HCT116 (cell line): Measurements from ENCODE around the gene PRSS36. TPM values are rescaled to one million over a fixed set of nuclear protein-coding genes. Genes with fewer than 3 reads are reported as not detected.

ENCODE experiments used
- ATAC-seq: fragments of 200-7000 bp; cut with Tn5 transposase; 2 replicates; pipeline ENCODE4 v1.9.1; 2020; ENCODE audit warnings: mild to moderate bottlenecking, moderate library complexity
- BruUV-seq: library from RNA; stranded (reverse); fragments of 400-500 nt; replicated peaks from 2 replicates; lab custom pipeline; 2021; lab: Mats Ljungman, UMichigan
- CTCF ChIA-PET: fragments of 300-600 bp; sonication (Branson Sonifier 250); formaldehyde crosslinking; loops from one replicate; lab custom pipeline; 2021; ENCODE audit warnings: antibody characterized with exemption; lab: Charles Lee
- POLR2A ChIA-PET: fragments of 300-600, 350-600 bp; sonication (Branson Sonifier 250); formaldehyde crosslinking; loops from one replicate; lab custom pipeline; 2021; ENCODE audit warnings: antibody characterized with exemption; lab: Charles Lee
- RAD21 ChIA-PET, 2 experiments: fragments of 300-600 bp; sonication (Branson Sonifier 250); formaldehyde crosslinking; loops; one replicate each; lab custom pipeline; 2023; ENCODE audit warnings: low total read pairs in 2 of 2; ENCODE audit not compliant: uncharacterized antibody in 2 of 2, unreplicated experiment in 2 of 2, low non-redundant PET in 1 of 2; lab: Charles Lee
- DNase-seq: peaks from one replicate; pipeline ENCODE4 v3.0.0-alpha.2; 2010; ENCODE audit warnings: low read depth, low spot score
- H2AFZ ChIP-seq: fragments of 200-600 bp; shearing (Covaris generic), sonication (generic); 2 replicates; pipeline ENCODE4 v1.6.1; 2017; ENCODE audit warnings: low read depth, mixed run types, mixed read lengths, antibody characterized with exemption, low read length; ENCODE audit not compliant: poor library complexity, severe bottlenecking
- H3K27ac ChIP-seq: 2 replicates; pipeline ENCODE4 v1.5.1; 2012; ENCODE audit warnings: low read depth, low read length
- H3K27me3 ChIP-seq: fragments of 200-600 bp; sonication (generic); 2 replicates; pipeline ENCODE4 v1.6.1; 2016; ENCODE audit warnings: mixed run types, low read length, mixed read lengths; ENCODE audit not compliant: insufficient read depth
- H3K36me3 ChIP-seq, 2 experiments: fragments of 200-500 bp in 1 of 2; fragments of 200-600 bp in 1 of 2; sonication (Bioruptor generic) in 1 of 2; sonication (generic) in 1 of 2; 2 replicates each; pipeline versions ENCODE4 v1.5.1 to v1.6.1; 2014 to 2016; ENCODE audit warnings: low read length in 2 of 2, inconsistent platforms in 1 of 2, mixed read lengths in 1 of 2, mixed run types in 1 of 2; ENCODE audit not compliant: insufficient read depth in 2 of 2, control insufficient read depth in 1 of 2
- H3K4me1 ChIP-seq, 2 experiments: fragments of 200-600 bp in 1 of 2; sonication (generic) in 1 of 2; 2 replicates each; pipeline versions ENCODE4 v1.5.1 to v1.6.1; 2012 to 2017; ENCODE audit warnings: low read length in 2 of 2, inconsistent platforms in 1 of 2, mild to moderate bottlenecking in 1 of 2, mixed read lengths in 1 of 2, mixed run types in 1 of 2, moderate library complexity in 1 of 2; ENCODE audit not compliant: insufficient read depth in 2 of 2, control insufficient read depth in 1 of 2
- H3K4me2 ChIP-seq: fragments of 200-600 bp; sonication (generic); 2 replicates; pipeline ENCODE4 v1.6.1; 2017; ENCODE audit warnings: mixed run types, low read length, mixed read lengths
- H3K4me3 ChIP-seq, 2 experiments: fragments of 200-600 bp in 1 of 2; sonication (generic) in 1 of 2; replicated peaks in 1 of 2; 2 replicates each; pipeline ENCODE4 v1.5.1; 2011 to 2016; ENCODE audit warnings: low read length in 2 of 2, control low read depth in 1 of 2, low read depth in 1 of 2, mild to moderate bottlenecking in 1 of 2, mixed read lengths in 1 of 2, mixed run types in 1 of 2
- H3K79me2 ChIP-seq: fragments of 200-600 bp; sonication (generic); 2 replicates; pipeline ENCODE4 v1.6.1; 2017; ENCODE audit warnings: mild to moderate bottlenecking, mixed run types, low read length, moderate library complexity, mixed read lengths; ENCODE audit not compliant: insufficient read depth
- H3K9ac ChIP-seq: fragments of 200-600 bp; sonication (generic); 2 replicates; pipeline ENCODE4 v1.6.1; 2016; ENCODE audit warnings: low read length, mixed read lengths
- H3K9me2 ChIP-seq: fragments of 200-600 bp; sonication (generic), shearing (Covaris generic); 2 replicates; pipeline ENCODE4 v1.6.1; 2017; ENCODE audit warnings: mixed run types, mild to moderate bottlenecking, moderate library complexity; ENCODE audit not compliant: insufficient read depth
- H3K9me3 ChIP-seq, 2 experiments: fragments of 200-500 bp in 1 of 2; fragments of 200-600 bp in 1 of 2; sonication (Bioruptor generic) in 1 of 2; sonication (generic) in 1 of 2; 2 replicates each; pipeline ENCODE4 v1.6.1; 2014 to 2017; ENCODE audit warnings: low read length in 2 of 2, mixed read lengths in 2 of 2, inconsistent platforms in 1 of 2, low read depth in 1 of 2, mild to moderate bottlenecking in 1 of 2, mixed run types in 1 of 2, moderate library complexity in 1 of 2; ENCODE audit not compliant: control insufficient read depth in 1 of 2, insufficient read depth in 1 of 2
- H4K20me1 ChIP-seq: fragments of 200-600 bp; sonication (generic), shearing (Covaris generic); 2 replicates; pipeline ENCODE4 v1.6.1; 2017; ENCODE audit warnings: mixed run types, mild to moderate bottlenecking, moderate library complexity; ENCODE audit not compliant: insufficient read depth
- EGR1 ChIP-seq: IDR thresholded peaks from 2 replicates; pipeline ENCODE4 v1.6.1; 2012; ENCODE audit warnings: low read depth
- MAX ChIP-seq: IDR thresholded peaks from 2 replicates; pipeline ENCODE4 v1.6.1; 2012
- SIN3A ChIP-seq: IDR thresholded peaks from 2 replicates; pipeline ENCODE4 v1.6.1; 2012; ENCODE audit warnings: low read depth
- TCF7L2 ChIP-seq: IDR thresholded peaks from 2 replicates; pipeline ENCODE4 v1.7.0; 2011; ENCODE audit warnings: borderline replicate concordance, inconsistent platforms; ENCODE audit not compliant: insufficient read depth, insufficient read length; ENCODE audit errors: extremely low read depth
- YY1 ChIP-seq: IDR thresholded peaks from 2 replicates; pipeline ENCODE4 v1.6.1; 2011; ENCODE audit warnings: low read length, low read depth, moderate library complexity, mild to moderate bottlenecking; ENCODE audit not compliant: insufficient replicate concordance; ENCODE audit errors: extremely low read depth
- ZBTB33 ChIP-seq: IDR thresholded peaks from 2 replicates; pipeline ENCODE4 v1.6.1; 2011; ENCODE audit warnings: mild to moderate bottlenecking, low read length, moderate library complexity; ENCODE audit not compliant: insufficient replicate concordance; ENCODE audit errors: extremely low read depth
- ZFX ChIP-seq: fragments of 450-650 bp; IDR thresholded peaks from 2 replicates; pipeline ENCODE4 v1.6.1; 2017
- intact Hi-C: fragments of 100-400 bp; cut with micrococcal nuclease; formaldehyde crosslinking; loops from 2 replicates; pipeline ENCODE4 v1.10.0; 2022
- total RNA-seq: library from RNA; stranded (reverse); gene quantifications from one replicate; pipeline ENCODE4 v1.2.1, GENCODE V29; 2021; ENCODE audit not compliant: unreplicated experiment

PRSS36 gene
- total RNA-seq, 1 experiment from 2014 or later: not detected

GRCh38 chr16:31134091-31134571, 15.7 kb downstream of the PRSS36 start:
- BruUV-seq: no TSS peak
- peaks cover 7% of the 10 kb centered on the region; the same call in 1 of the 2 replicates for H3K79me2 ChIP-seq
- H3K4me2 ChIP-seq: peak overlapping the region; percentile 99
- no peaks in the 10 kb centered on the region for H3K9me2 ChIP-seq
- POLR2A ChIA-PET: interaction anchor here (0.6 to 9.9 kb wide), 5 partner anchors 8 to 40 kb away, joined by 3 to 84 read pairs (median 8); partner anchors contain the start of gene KAT8
- H2AFZ ChIP-seq: no peak overlapping the region
- DNase-seq: no peak
- H3K9ac ChIP-seq: peak overlapping the region; percentile 78; the same call in 1 of the 2 replicates
- peaks cover 42 to 61% of the 10 kb centered on the region in 2 experiments for H3K4me1 ChIP-seq
- no peak for TF ChIP-seq ZFX
- TF ChIP-seq ZBTB33: no peak
- TF ChIP-seq YY1: no peak
- TF ChIP-seq TCF7L2: no peak
- no peak for TF ChIP-seq EGR1
- no peak for TF ChIP-seq MAX
- TF ChIP-seq SIN3A: no peak
- H3K27ac ChIP-seq: peak overlapping the region; percentile 44; the same call in 1 of the 2 replicates
- ATAC-seq: no peak
- no peaks in the 10 kb centered on the region for H4K20me1 ChIP-seq
- intact Hi-C loops: no loop called here
- CTCF ChIA-PET: interaction anchor here (1.0 to 1.2 kb wide), 4 partner anchors 17 to 326 kb away, joined by 3 to 6 read pairs (median 4); partner anchors contain the start of genes HSD3B7 and KAT8
- peaks cover 8 to 14% of the 10 kb centered on the region in 2 experiments; a peak in 3 of 4 replicates for H3K36me3 ChIP-seq
- H3K9me3 ChIP-seq: no peaks in the 10 kb centered on the region
- H3K4me3 ChIP-seq: peak overlapping the region; percentile 70 to 74; a peak in 3 of 4 replicates
- RAD21 ChIA-PET: interaction anchor here in 1 of 2 experiments (2.0 kb wide), 1 partner anchor 17 kb away, joined by 4 read pairs; the partner anchor contains the start of gene KAT8
- H3K27me3 ChIP-seq: no peaks in the 10 kb centered on the region
